ENCODE data around the gene REEP5.
"Not testable (repeated sequence)": the region's sequence is repeated elsewhere in the genome, so short reads cannot be mapped to it uniquely, and the experiment has no call there.

Gene REEP5

GRCh38 chr5:112902561-112902960 lies 19.5 kb downstream of the REEP5 start:
- no peak for DNase-seq (ENCODE audit: low spot score)
- TF ChIP-seq CTCF (IDR thresholded peaks at IDR 0.05; ENCODE audit: borderline replicate concordance, control extremely low read depth, extremely low read depth, insufficient read depth, missing control alignments) = no peak
- in situ Hi-C loops (cut with MboI; ENCODE audit: low sequenced_read_pairs, unreplicated experiment) = no loop called here

GRCh38 chr5:112895682-112896081 lies 26.3 kb downstream of the REEP5 start:
- no peak for TF ChIP-seq CTCF (IDR thresholded peaks at IDR 0.05; ENCODE audit: borderline replicate concordance, control extremely low read depth, extremely low read depth, insufficient read depth, missing control alignments)
- in situ Hi-C loops (cut with MboI; ENCODE audit: low sequenced_read_pairs, unreplicated experiment) = no loop called here
- no peak for DNase-seq (ENCODE audit: low spot score)

- in situ Hi-C loops (cut with MboI; ENCODE audit: low sequenced_read_pairs, unreplicated experiment) = no loop called here
- DNase-seq (ENCODE audit: low spot score) = no peak
- TF ChIP-seq CTCF (IDR thresholded peaks at IDR 0.05; ENCODE audit: borderline replicate concordance, control extremely low read depth, extremely low read depth, insufficient read depth, missing control alignments) = no peak
Measured at GRCh38 chr5:112892776-112893175, 29.3 kb downstream of the REEP5 start.

- in situ Hi-C loops (cut with MboI; ENCODE audit: low sequenced_read_pairs, unreplicated experiment); DNase-seq (ENCODE audit: low spot score): not testable (repeated sequence)
Measured at GRCh38 chr5:112892066-112892465, 30.0 kb downstream of the REEP5 start.

- in situ Hi-C loops (cut with MboI; ENCODE audit: low sequenced_read_pairs, unreplicated experiment) = no loop called here
- TF ChIP-seq CTCF (IDR thresholded peaks at IDR 0.05; ENCODE audit: borderline replicate concordance, control extremely low read depth, extremely low read depth, insufficient read depth, missing control alignments) = no peak
- DNase-seq (ENCODE audit: low spot score) = no peak
Measured at GRCh38 chr5:112886975-112887374, 35.1 kb downstream of the REEP5 start.

- in situ Hi-C loops (cut with MboI; ENCODE audit: low sequenced_read_pairs, unreplicated experiment) = no loop called here
- no peak for TF ChIP-seq CTCF (IDR thresholded peaks at IDR 0.05; ENCODE audit: borderline replicate concordance, control extremely low read depth, extremely low read depth, insufficient read depth, missing control alignments)
Measured at GRCh38 chr5:112885001-112885400, 37.0 kb downstream of the REEP5 start.

GRCh38 chr5:112883192-112883591 lies 38.8 kb downstream of the REEP5 start:
- in situ Hi-C loops (cut with MboI; ENCODE audit: low sequenced_read_pairs, unreplicated experiment) = no loop called here
- DNase-seq (ENCODE audit: low spot score) = no peak
- TF ChIP-seq CTCF (IDR thresholded peaks at IDR 0.05; ENCODE audit: borderline replicate concordance, control extremely low read depth, extremely low read depth, insufficient read depth, missing control alignments) = no peak

More at GRCh38 chr5:112885001-112885400, 37.0 kb downstream of the REEP5 start:
- no peak for DNase-seq (ENCODE audit: low spot score)

Data from GM13976 (cell line).